Left lung (tissue), 14 donors: ENCODE measurements around the gene B4GALT1. TPM values are rescaled to one million over a fixed set of nuclear protein-coding genes. Genes with fewer than 3 reads are reported as not detected.

Experiments
- ATAC-seq: fragments of 200-7000 bp; cut with Tn5 transposase; one replicate; pipeline ENCODE4 v1.9.1; 2020; ENCODE audit warnings: moderate library complexity
- DNase-seq, 4 donors: peaks; one replicate each; pipeline ENCODE4 v3.0.0-alpha.2; 2013 to 2020
- H3K27ac ChIP-seq, 2 donors: fragments of 200-600 bp; sonication (generic) in 1 of 2; one replicate each; pipeline versions ENCODE4 v1.5.0 to v1.8.0; 2020 to 2021
- H3K27me3 ChIP-seq, 2 donors: fragments of 200-600 bp; sonication (generic) in 1 of 2; one replicate each; pipeline versions ENCODE4 v1.5.0 to v1.8.0; 2020 to 2021
- H3K36me3 ChIP-seq, 2 donors: fragments of 200-600 bp; sonication (generic) in 1 of 2; one replicate each; pipeline versions ENCODE4 v1.5.0 to v1.8.0; 2020 to 2021
- H3K4me1 ChIP-seq, 2 donors: fragments of 200-600 bp; one replicate each; pipeline ENCODE4 v1.8.0; 2021
- H3K4me3 ChIP-seq, 2 donors: fragments of 200-600 bp; sonication (generic) in 1 of 2; one replicate each; pipeline versions ENCODE4 v1.5.0 to v1.8.0; 2020 to 2021; ENCODE audit warnings: mild to moderate bottlenecking in 1 of 2
- H3K9me3 ChIP-seq, 2 donors: fragments of 200-600 bp; sonication (generic) in 1 of 2; one replicate each; pipeline versions ENCODE4 v1.5.0 to v1.8.0; 2020 to 2021
- intact Hi-C, 2 donors: fragments of 100-400 bp; cut with DNase I; formaldehyde crosslinking; loops; one replicate each; pipeline versions ENCODE4 v1.11.2 to v1.14.2; 2022
- long read RNA-seq, 12 donors: library from polyadenylated mRNA in 2 of 12; unstranded in 2 of 12; transcript quantifications; one replicate each; pipeline ENCODE4 v2.0.0 and lab custom pipeline, GENCODE V29; 2019 to 2026
- polyA plus RNA-seq, 6 donors: library from polyadenylated mRNA; unstranded; fragments of 120-200 nt; gene quantifications; one replicate each; pipeline ENCODE4 v1.2.1, GENCODE V29; 2013; ENCODE audit not compliant: insufficient read length in 6 of 6
- total RNA-seq, 2 donors: library from RNA; stranded (reverse); fragmentation: NEBNext Ultra II Directional; extraction: Animal tissue kit (Norgen Biotek cat#: 25700); gene quantifications; one replicate each; pipeline ENCODE4 v1.2.1, GENCODE V29; 2021
- TF ChIP-seq, protein P1 (sequence below), 2 donors: fragments of 200-600 bp; sonication (generic) in 1 of 2; IDR thresholded peaks; one replicate each; pipeline versions ENCODE4 v1.5.0 to v1.8.0; 2021; ENCODE audit warnings: antibody characterized with exemption in 2 of 2
- donor health status: DM: no; HTN: yes; CAD: no.
- donor health status: DM: no; HTN: no; CAD: no.

Gene B4GALT1, protein sequence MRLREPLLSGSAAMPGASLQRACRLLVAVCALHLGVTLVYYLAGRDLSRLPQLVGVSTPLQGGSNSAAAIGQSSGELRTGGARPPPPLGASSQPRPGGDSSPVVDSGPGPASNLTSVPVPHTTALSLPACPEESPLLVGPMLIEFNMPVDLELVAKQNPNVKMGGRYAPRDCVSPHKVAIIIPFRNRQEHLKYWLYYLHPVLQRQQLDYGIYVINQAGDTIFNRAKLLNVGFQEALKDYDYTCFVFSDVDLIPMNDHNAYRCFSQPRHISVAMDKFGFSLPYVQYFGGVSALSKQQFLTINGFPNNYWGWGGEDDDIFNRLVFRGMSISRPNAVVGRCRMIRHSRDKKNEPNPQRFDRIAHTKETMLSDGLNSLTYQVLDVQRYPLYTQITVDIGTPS
- total RNA-seq (100 to 1,000 TPM in 1 of 2 donors, 10 to 100 TPM in 1; 83.6 to 107 TPM), polyA plus RNA-seq (10 to 100 TPM; 58.8 to 79.6 (median 74.5) TPM)
- long read RNA-seq, donor 1, full-length matches to known transcripts = 31 of 43 reads
- long read RNA-seq, donor 1, partial matches to known transcripts = 12 of 43 reads
- long read RNA-seq, donor 1, other reads (novel, unspliced or antisense) = 0 of 43 reads
- long read RNA-seq, donor 2, full-length matches to known transcripts = 24 of 24 reads
- long read RNA-seq, donor 2, partial matches to known transcripts = 0 of 24 reads
- long read RNA-seq, donor 2, other reads (novel, unspliced or antisense) = 0 of 24 reads
- long read RNA-seq, donor 3, full-length matches to known transcripts = 19 of 24 reads
- long read RNA-seq, donor 3, partial matches to known transcripts = 5 of 24 reads
- long read RNA-seq, donor 3, other reads (novel, unspliced or antisense) = 0 of 24 reads
- long read RNA-seq, donor 4, full-length matches to known transcripts = 2 of 14 reads
- long read RNA-seq, donor 4, partial matches to known transcripts = 2 of 14 reads
- long read RNA-seq, donor 4, other reads (novel, unspliced or antisense) = 10 of 14 reads
- long read RNA-seq, donor 5, full-length matches to known transcripts = 13 of 21 reads
- long read RNA-seq, donor 5, partial matches to known transcripts = 8 of 21 reads
- long read RNA-seq, donor 5, other reads (novel, unspliced or antisense) = 0 of 21 reads
- long read RNA-seq, donor 6, full-length matches to known transcripts = 14 of 14 reads
- long read RNA-seq, donor 6, partial matches to known transcripts = 0 of 14 reads
- long read RNA-seq, donor 6, other reads (novel, unspliced or antisense) = 0 of 14 reads
- long read RNA-seq, donor 7, full-length matches to known transcripts = 5 of 5 reads
- long read RNA-seq, donor 7, partial matches to known transcripts = 0 of 5 reads
- long read RNA-seq, donor 7, other reads (novel, unspliced or antisense) = 0 of 5 reads
- long read RNA-seq, donor 8, full-length matches to known transcripts = 19 of 26 reads
- long read RNA-seq, donor 8, partial matches to known transcripts = 7 of 26 reads
- long read RNA-seq, donor 8, other reads (novel, unspliced or antisense) = 0 of 26 reads
- long read RNA-seq, donor 9 = 0 reads
- long read RNA-seq, donor 10, partial matches to known transcripts = 1 of 7 reads
- long read RNA-seq, donor 10, other reads (novel, unspliced or antisense) = 6 of 7 reads
- long read RNA-seq, donor 11, full-length matches to known transcripts = 3 of 3 reads
- long read RNA-seq, donor 11, partial matches to known transcripts = 0 of 3 reads
- long read RNA-seq, donor 11, other reads (novel, unspliced or antisense) = 0 of 3 reads
- long read RNA-seq, donor 12, full-length matches to known transcripts = 15 of 22 reads
- long read RNA-seq, donor 12, partial matches to known transcripts = 7 of 22 reads
- long read RNA-seq, donor 12, other reads (novel, unspliced or antisense) = 0 of 22 reads

DNA sequence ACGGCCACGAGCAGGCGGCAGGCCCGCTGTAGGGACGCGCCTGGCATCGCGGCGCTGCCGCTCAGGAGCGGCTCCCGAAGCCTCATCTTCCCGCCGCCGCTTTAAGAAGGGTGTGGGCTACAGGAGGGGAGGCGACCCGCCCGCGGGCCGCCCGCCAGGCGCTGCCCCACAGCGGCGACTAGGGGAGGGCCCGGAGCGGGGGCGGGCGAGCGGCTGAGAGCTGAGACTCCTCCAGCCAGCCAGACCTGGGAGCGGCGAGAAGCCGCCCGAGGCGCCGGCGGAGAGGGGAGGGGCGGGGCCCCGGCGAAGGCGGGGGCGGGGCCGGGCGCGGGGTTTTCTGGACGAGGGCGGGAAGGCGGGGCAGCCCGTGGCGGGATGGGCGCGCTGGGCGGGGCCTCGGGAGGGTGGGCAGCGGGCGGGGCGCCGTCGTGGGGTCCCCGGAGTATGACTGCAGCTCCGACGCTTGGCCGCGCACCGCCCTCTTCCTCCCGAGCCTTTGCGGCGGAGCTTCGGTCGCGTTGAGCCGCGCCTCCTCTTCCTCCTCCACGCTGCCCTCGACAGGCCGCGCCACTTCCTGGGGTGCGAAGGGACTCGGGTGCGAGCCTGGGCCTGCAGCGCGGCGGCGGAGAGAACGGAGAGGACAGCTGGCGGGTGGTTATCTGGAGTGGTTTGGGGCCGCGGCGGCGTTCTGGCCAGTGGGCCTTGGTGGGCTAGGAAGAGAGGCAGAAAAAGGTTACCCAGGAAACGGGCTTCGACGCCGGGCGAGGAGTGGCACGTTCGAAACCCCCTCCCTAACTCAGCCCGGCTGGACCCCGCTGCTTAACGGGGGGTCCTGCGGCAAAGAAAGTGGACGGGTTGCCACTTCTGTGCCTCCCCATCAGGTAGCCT is at the start of gene B4GALT1:
Gene B4GALT1 (minus strand): TSS at position 253 of the 888 bp plus-strand sequence. CDS start 167 bp downstream, at position 86.
- peak within 1 kb of the TSS; percentile 73 to 96 for H3K4me3 ChIP-seq
- H3K36me3 ChIP-seq = no peaks in the 10 kb centered on the region
- no peaks in the 10 kb centered on the region for H3K27me3 ChIP-seq
- peak within 1 kb of the TSS; percentile 98 to 99 for H3K27ac ChIP-seq
- ATAC-seq (peak; percentile 84), DNase-seq (peak; percentile 90 to 100 (median 96))
- peaks cover 29 to 76% of the 10 kb centered on the region in 2 donors for H3K4me1 ChIP-seq
- H3K9me3 ChIP-seq = no peaks in the 10 kb centered on the region
- TF ChIP-seq, protein P1, sequence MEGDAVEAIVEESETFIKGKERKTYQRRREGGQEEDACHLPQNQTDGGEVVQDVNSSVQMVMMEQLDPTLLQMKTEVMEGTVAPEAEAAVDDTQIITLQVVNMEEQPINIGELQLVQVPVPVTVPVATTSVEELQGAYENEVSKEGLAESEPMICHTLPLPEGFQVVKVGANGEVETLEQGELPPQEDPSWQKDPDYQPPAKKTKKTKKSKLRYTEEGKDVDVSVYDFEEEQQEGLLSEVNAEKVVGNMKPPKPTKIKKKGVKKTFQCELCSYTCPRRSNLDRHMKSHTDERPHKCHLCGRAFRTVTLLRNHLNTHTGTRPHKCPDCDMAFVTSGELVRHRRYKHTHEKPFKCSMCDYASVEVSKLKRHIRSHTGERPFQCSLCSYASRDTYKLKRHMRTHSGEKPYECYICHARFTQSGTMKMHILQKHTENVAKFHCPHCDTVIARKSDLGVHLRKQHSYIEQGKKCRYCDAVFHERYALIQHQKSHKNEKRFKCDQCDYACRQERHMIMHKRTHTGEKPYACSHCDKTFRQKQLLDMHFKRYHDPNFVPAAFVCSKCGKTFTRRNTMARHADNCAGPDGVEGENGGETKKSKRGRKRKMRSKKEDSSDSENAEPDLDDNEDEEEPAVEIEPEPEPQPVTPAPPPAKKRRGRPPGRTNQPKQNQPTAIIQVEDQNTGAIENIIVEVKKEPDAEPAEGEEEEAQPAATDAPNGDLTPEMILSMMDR (IDR thresholded peaks at IDR 0.05) = peak in 1 of 2 donors; percentile 10
- intact Hi-C loops = no loop called here

DNA sequence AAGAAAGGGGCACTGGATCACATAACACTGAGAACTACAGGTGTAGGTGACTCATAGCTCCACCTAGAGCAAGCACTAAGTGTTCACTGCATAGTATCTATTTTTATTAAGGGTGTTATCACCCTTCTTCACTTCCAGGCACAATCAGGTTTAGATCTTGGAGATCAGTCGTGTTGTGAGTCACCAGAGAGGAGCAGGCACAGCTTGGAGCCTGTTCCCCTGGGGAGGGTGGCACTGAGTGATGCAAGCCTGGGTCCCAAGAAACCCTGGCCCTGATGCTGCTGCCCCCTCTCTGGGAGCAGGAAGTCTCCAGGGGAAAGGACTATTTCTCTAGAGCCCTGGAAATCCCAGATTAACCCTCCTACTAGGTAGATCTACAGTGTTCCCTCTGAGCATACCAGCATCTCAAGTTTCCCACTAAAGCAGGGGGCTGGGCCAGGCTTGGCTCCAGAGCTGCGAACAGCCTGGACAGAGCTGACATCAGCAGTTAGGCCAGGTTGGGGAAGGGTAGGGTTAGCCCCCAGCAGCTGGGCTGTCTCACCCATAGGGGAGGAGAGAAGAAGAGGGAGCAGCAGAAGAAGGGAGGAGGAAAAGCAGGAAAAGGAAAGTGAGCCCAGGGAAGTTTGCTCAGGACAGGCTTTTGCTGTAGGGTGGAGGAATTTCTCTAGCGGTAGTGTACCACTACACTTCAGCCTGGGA is 44.7 kb upstream of the B4GALT1 start:
- Histone ChIP-seq H3K9me3 (no peaks in the 10 kb centered on the region), H3K27me3 (no peaks in the 10 kb centered on the region), H3K27ac (no peak overlapping the region), H3K36me3 (no peaks in the 10 kb centered on the region), H3K4me1 (no peaks in the 10 kb centered on the region), H3K4me3 (no peak overlapping the region)
- ATAC-seq (peak; percentile 77), DNase-seq (peak in 1 of 4 donors; percentile 73)
- TF ChIP-seq, protein P1 (IDR thresholded peaks at IDR 0.05) = no peak
- intact Hi-C loops = no loop called here

GRCh38 chr9:33210006-33210715 is 43.0 kb upstream of the B4GALT1 start:
- no peaks in the 10 kb centered on the region for H3K27me3 ChIP-seq
- H3K4me3 ChIP-seq = no peak overlapping the region
- no peaks in the 10 kb centered on the region for H3K9me3 ChIP-seq
- ATAC-seq (no peak), DNase-seq (no peak)
- H3K27ac ChIP-seq = no peak overlapping the region
- H3K4me1 ChIP-seq = no peaks in the 10 kb centered on the region
- TF ChIP-seq, protein P1 (IDR thresholded peaks at IDR 0.05) = no peak
- intact Hi-C loops = no loop called here
- no peaks in the 10 kb centered on the region for H3K36me3 ChIP-seq
